Measurements from ENCODE around the gene TNN. TPM values are rescaled to one million over a fixed set of nuclear protein-coding genes. Genes with fewer than 3 reads are reported as not detected.

Gene TNN
- total RNA-seq, 4 donors from 2014 or later = 0.16 to 2.2 (median 0.63) TPM

DNA sequence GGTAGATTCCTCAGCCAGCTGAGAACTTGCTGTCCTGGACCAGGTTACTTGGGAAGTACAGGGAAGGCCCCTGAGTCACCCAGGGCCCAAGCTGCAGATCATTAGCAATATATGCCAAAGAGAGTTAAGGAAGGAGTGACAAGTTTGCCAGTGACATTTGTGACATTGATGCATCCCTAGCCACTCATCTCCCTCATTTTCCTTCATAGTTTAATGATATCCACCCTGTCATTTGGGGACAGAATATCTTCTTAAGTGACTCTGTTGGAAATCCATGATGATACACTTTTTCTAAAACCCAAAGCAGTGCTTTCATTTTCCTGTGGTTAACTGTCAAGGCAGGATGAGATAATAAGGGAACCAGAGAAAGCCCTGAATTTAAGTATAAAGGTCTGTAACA, 3.2 kb downstream of the TNN start:
- TF ChIP-seq POLR2A (IDR thresholded peaks at IDR 0.05) (no peak), EP300 (IDR thresholded peaks at IDR 0.05) (no peak), POLR2AphosphoS5 (IDR thresholded peaks at IDR 0.05) (no peak)
- TF ChIP-seq, protein P1, sequence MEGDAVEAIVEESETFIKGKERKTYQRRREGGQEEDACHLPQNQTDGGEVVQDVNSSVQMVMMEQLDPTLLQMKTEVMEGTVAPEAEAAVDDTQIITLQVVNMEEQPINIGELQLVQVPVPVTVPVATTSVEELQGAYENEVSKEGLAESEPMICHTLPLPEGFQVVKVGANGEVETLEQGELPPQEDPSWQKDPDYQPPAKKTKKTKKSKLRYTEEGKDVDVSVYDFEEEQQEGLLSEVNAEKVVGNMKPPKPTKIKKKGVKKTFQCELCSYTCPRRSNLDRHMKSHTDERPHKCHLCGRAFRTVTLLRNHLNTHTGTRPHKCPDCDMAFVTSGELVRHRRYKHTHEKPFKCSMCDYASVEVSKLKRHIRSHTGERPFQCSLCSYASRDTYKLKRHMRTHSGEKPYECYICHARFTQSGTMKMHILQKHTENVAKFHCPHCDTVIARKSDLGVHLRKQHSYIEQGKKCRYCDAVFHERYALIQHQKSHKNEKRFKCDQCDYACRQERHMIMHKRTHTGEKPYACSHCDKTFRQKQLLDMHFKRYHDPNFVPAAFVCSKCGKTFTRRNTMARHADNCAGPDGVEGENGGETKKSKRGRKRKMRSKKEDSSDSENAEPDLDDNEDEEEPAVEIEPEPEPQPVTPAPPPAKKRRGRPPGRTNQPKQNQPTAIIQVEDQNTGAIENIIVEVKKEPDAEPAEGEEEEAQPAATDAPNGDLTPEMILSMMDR (IDR thresholded peaks at IDR 0.05) = no peak
- no peak overlapping the region for H3K4me3 ChIP-seq
- peaks cover 11% of the 10 kb centered on the region for H3K4me1 ChIP-seq
- H3K9me3 ChIP-seq = no peaks in the 10 kb centered on the region
- H3K27me3 ChIP-seq = peaks cover 4% of the 10 kb centered on the region
- no peak for DNase-seq (ENCODE audit: low spot score in 2 of 2)
- no peaks in the 10 kb centered on the region for H3K36me3 ChIP-seq
- H3K27ac ChIP-seq = no peak overlapping the region

DNA sequence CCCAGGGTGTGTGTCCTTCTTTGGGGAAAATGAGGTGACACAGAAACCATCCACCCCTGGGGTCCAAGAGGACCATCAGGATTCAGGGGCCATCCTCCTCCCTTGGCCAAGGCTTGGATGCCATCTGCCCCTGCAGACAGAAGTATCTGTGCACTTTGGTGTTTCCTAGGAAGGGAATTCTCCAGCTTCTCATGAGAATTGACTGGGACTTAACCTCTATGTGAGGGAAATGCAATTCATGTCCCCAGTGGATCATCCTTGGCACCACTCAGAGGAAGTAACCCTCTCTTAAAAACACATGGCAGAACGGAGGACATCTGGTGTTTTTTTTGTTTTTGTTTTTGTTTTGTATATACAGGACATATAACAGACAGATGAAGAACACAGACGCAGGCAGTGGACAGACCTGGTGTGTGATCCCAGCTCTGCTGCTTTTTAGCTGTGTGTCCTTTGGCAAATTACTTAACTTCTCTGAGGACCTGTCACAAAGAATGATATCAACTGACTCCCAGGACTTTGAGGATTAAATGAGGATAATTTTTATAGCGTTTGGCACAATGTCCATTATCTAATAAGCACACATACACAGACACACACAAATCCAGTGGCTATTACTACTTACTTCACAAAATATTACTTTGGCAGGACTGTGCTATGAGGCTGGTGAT, 3.8 kb downstream of the TNN start:
- Histone ChIP-seq H3K9me3 (no peaks in the 10 kb centered on the region), H3K27ac (no peak overlapping the region), H3K27me3 (peaks cover 4% of the 10 kb centered on the region), H3K36me3 (no peaks in the 10 kb centered on the region), H3K4me3 (no peak overlapping the region), H3K4me1 (peaks cover 11% of the 10 kb centered on the region)
- 73% methylated on average over 3 of the region's 3 CpGs for WGBS
- DNase-seq (ENCODE audit: low spot score in 2 of 2) = no peak
- TF ChIP-seq POLR2A (IDR thresholded peaks at IDR 0.05) (no peak), EP300 (IDR thresholded peaks at IDR 0.05) (no peak), POLR2AphosphoS5 (IDR thresholded peaks at IDR 0.05) (no peak)
- TF ChIP-seq, protein P1 (IDR thresholded peaks at IDR 0.05) = no peak

DNA sequence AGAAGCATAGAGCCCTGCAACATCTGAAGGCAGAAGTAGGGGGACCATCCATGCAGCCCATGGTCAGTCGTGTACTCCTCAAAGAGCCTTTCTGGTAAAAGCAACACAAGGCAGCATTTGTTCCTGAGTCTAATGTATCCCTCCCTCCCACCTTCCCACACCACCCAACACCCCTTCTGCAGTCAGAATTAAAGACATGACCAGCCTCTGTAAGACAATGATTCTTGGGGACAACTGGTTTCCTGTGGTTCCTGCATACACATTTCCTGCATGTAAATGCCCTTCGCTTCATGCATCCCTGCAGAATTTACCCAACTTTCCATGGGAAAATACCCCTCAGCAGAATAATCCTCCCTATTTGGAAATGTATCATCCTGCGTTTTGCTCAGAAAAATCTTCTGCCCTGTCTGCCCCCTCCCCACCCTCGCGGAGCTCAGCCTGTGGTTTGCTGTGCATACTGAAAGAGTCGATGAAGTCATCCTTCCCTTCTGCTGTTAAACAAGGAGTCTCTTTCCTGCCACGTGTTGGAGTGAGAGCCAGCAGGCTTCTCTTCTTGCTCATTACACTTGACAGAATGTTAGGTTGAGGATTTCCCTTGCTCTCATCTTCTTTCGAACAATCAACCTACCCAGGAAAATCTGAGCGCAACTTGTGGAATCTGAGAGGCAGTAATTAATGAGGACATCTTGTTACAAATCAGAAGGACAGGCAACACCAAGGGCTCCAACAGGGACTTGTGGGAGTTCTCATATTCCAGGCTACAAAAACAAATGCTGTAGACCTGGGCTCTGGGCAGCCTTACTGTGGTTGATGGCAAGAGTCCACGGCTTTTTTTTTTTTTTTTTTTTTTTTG, 4.7 kb downstream of the TNN start:
- H3K27me3 ChIP-seq = peaks cover 4% of the 10 kb centered on the region
- peaks cover 11% of the 10 kb centered on the region for H3K4me1 ChIP-seq
- H3K27ac ChIP-seq = no peak overlapping the region
- H3K36me3 ChIP-seq = no peaks in the 10 kb centered on the region
- WGBS = 21% methylated on average over 10 of the region's 10 CpGs
- DNase-seq (ENCODE audit: low spot score in 2 of 2) = no peak
- H3K9me3 ChIP-seq = no peaks in the 10 kb centered on the region
- TF ChIP-seq EP300 (IDR thresholded peaks at IDR 0.05) (no peak), POLR2A (IDR thresholded peaks at IDR 0.05) (no peak), POLR2AphosphoS5 (IDR thresholded peaks at IDR 0.05) (no peak)
- TF ChIP-seq, protein P1 (IDR thresholded peaks at IDR 0.05) = no peak
- H3K4me3 ChIP-seq = no peak overlapping the region

DNA sequence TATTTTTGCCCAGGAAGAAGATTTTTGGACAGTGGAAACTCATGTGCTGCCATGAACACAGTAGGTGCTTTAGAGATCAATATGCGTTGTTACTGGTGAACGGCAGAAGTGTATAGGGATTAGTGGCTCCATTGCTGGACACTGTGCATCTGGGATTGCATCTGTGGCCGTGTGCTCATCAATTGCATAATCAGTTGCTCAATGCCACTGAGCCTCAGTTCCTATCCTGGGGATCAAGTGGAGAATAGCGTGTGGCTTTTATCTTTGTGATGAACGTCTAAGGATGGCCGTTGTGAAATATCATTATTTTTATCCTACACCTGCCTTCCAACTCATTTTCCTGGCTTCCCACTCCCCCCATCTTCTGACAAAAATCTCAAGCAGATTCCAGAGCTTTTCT, 5.4 kb downstream of the TNN start:
- DNase-seq (ENCODE audit: low spot score in 2 of 2) = no peak

More for the DNA sequence above, 5.4 kb downstream of the TNN start:
- no peak overlapping the region for H3K4me3 ChIP-seq
- H3K27ac ChIP-seq = no peak overlapping the region
- WGBS = 38% methylated on average over 6 of the region's 6 CpGs
- TF ChIP-seq, protein P1 (IDR thresholded peaks at IDR 0.05) = no peak
- TF ChIP-seq POLR2AphosphoS5 (IDR thresholded peaks at IDR 0.05) = peak in 1 of 3 donors; percentile 27
- no peak for TF ChIP-seq EP300 (IDR thresholded peaks at IDR 0.05)
- TF ChIP-seq POLR2A (IDR thresholded peaks at IDR 0.05) = no peak
- H3K27me3 ChIP-seq = no peaks in the 10 kb centered on the region
- peaks cover 11% of the 10 kb centered on the region for H3K4me1 ChIP-seq
- no peaks in the 10 kb centered on the region for H3K36me3 ChIP-seq
- no peaks in the 10 kb centered on the region for H3K9me3 ChIP-seq
